ENCODE results near the gene GALR2. TPM values are rescaled to one million over a fixed set of nuclear protein-coding genes. Genes with fewer than 3 reads are reported as not detected.

Gene GALR2
- total and polyA plus RNA-seq, 10 of the 15 experiments (the other 5 are each of a cell fraction or from before 2014, with no cell fraction given) = 0.06 to 1.2 (median 0.22) TPM; not detected in 5

- FAIRE-seq (no peak), ATAC-seq (no peak)
Measured at GRCh38 chr17:76095943-76096342, 21.4 kb downstream of the GALR2 start.

More at GRCh38 chr17:76095943-76096342, 21.4 kb downstream of the GALR2 start:
- H3K4me3 ChIP-seq = no peak overlapping the region
- in situ Hi-C loops (cut with MboI) (no loop called here), intact Hi-C loops (cut with micrococcal nuclease; ENCODE audit: unreplicated experiment) (no loop called here)
- SMC1A ChIA-PET (ENCODE audit: uncharacterized antibody, unreplicated experiment) = interaction anchor here (0.7 to 1.4 kb wide), 2 partner anchors 8 to 27 kb away, joined by 3 to 4 read pairs; partner anchors contain the start of gene EXOC7
- H3K36me3 ChIP-seq (ENCODE audit: control insufficient read depth in 2 of 2, insufficient read depth in 2 of 2, low read length in 1 of 2) = peaks cover 11 to 12% of the 10 kb centered on the region in 2 experiments; a peak in 3 of 4 replicates
- H3K79me2 ChIP-seq (ENCODE audit: control insufficient read depth, insufficient read depth, low read length) = no peaks in the 10 kb centered on the region
- CTCF ChIA-PET = interaction anchor here (0.8 to 1.3 kb wide), 7 partner anchors 10 to 271 kb away, joined by 3 to 5 read pairs (median 3); no protein-coding TSS in a partner anchor
- no peak overlapping the region for H3K4me2 ChIP-seq (ENCODE audit: control insufficient read depth, insufficient read depth)
- H3K9me3 ChIP-seq (replicated peaks; ENCODE audit: control insufficient read depth, insufficient read depth, low read length) = no peaks in the 10 kb centered on the region
- H3K9ac ChIP-seq (ENCODE audit: control insufficient read depth, insufficient read depth, low read length) = no peak overlapping the region
- H3K27ac ChIP-seq (ENCODE audit: control insufficient read depth, insufficient read depth) = no peak overlapping the region
- DNase-seq (ENCODE audit: low read depth, low spot score) = no peak
- BruUV-seq (replicated peaks) = no TSS peak
- TF ChIP-seq IRF3 (IDR thresholded peaks at IDR 0.05) (no peak), CEBPB (IDR thresholded peaks at IDR 0.05; ENCODE audit: borderline replicate concordance in 1 of 2, low read depth in 2 of 2, low read length in 2 of 2) (no peak), RCOR1 (conservative IDR thresholded peaks at IDR 0.05; ENCODE audit: low read depth, low read length) (no peak), KLF5 (IDR thresholded peaks at IDR 0.05; ENCODE audit: partially characterized antibody) (no peak), ZBTB11 (CRISPR knock-in tag; IDR thresholded peaks at IDR 0.05) (no peak), SREBF1 (IDR thresholded peaks at IDR 0.05; ENCODE audit: low read length) (no peak), EP300 (IDR thresholded peaks at IDR 0.05; ENCODE audit: borderline replicate concordance in 1 of 2, control insufficient read depth in 1 of 2, low read depth in 2 of 2, low read length in 2 of 2) (no peak), EZH2 (IDR thresholded peaks at IDR 0.05; ENCODE audit: borderline replicate concordance, control insufficient read depth, low read depth, low read length) (no peak), SIX5 (IDR thresholded peaks at IDR 0.05; ENCODE audit: low read depth, low read length, severe bottlenecking) (no peak), SMC3 (IDR thresholded peaks at IDR 0.05; ENCODE audit: borderline replicate concordance, low read length) (no peak), PAX8 (IDR thresholded peaks at IDR 0.05) (no peak), ZBED1 (IDR thresholded peaks at IDR 0.05; ENCODE audit: borderline replicate concordance) (no peak), FOXM1 (IDR thresholded peaks at IDR 0.05; ENCODE audit: low read depth, low read length) (no peak)
- TF ChIP-seq, protein P1, sequence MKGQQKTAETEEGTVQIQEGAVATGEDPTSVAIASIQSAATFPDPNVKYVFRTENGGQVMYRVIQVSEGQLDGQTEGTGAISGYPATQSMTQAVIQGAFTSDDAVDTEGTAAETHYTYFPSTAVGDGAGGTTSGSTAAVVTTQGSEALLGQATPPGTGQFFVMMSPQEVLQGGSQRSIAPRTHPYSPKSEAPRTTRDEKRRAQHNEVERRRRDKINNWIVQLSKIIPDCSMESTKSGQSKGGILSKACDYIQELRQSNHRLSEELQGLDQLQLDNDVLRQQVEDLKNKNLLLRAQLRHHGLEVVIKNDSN (IDR thresholded peaks at IDR 0.05; ENCODE audit: borderline replicate concordance, extremely low read length, insufficient read depth, low read depth, low read length) = no peak
- TF ChIP-seq, protein P2, sequence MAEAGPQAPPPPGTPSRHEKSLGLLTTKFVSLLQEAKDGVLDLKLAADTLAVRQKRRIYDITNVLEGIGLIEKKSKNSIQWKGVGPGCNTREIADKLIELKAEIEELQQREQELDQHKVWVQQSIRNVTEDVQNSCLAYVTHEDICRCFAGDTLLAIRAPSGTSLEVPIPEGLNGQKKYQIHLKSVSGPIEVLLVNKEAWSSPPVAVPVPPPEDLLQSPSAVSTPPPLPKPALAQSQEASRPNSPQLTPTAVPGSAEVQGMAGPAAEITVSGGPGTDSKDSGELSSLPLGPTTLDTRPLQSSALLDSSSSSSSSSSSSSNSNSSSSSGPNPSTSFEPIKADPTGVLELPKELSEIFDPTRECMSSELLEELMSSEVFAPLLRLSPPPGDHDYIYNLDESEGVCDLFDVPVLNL (IDR thresholded peaks at IDR 0.05; ENCODE audit: low read depth, low read length) = no peak
- no peaks in the 10 kb centered on the region for H3K27me3 ChIP-seq (replicated peaks in 1 of 2; ENCODE audit: control insufficient read depth in 2 of 2, insufficient read depth in 2 of 2, low read length in 1 of 2)
- RAD21 ChIA-PET (ENCODE audit: unreplicated experiment) = no interaction called here
- no peaks in the 10 kb centered on the region for H4K20me1 ChIP-seq (ENCODE audit: control insufficient read depth, insufficient read depth)
- POLR2A ChIA-PET = no interaction called here
- no peak overlapping the region for H2AFZ ChIP-seq (ENCODE audit: control insufficient read depth, low read depth, low read length)
- WGBS (ENCODE audit: insufficient coverage, insufficient replicate concordance, low lambda C conversion rate, missing lambda C conversion rate) = 86% methylated on average over 13 of the region's 13 CpGs
- H3K4me1 ChIP-seq (ENCODE audit: control insufficient read depth, insufficient read depth, low read length) = no peaks in the 10 kb centered on the region

Data from GM12878 (cell line).